EH (cell line): ENCODE results near the gene NFAT5.
A peak's percentile ranks its signal among the peaks of the same experiment; 100 is the strongest.
"Not testable (repeated sequence)": the region's sequence is repeated elsewhere in the genome, so short reads cannot be mapped to it uniquely, and the experiment has no call there.

Experiments used
- DNase-seq: peaks from one replicate; pipeline ENCODE4 v3.0.0-alpha.2; 2015; ENCODE audit warnings: low read depth

The NFAT5 gene

GRCh38 chr16:69637206-69637865 lies 71.6 kb downstream of the NFAT5 start:
- DNase-seq = not testable (repeated sequence)

DNA sequence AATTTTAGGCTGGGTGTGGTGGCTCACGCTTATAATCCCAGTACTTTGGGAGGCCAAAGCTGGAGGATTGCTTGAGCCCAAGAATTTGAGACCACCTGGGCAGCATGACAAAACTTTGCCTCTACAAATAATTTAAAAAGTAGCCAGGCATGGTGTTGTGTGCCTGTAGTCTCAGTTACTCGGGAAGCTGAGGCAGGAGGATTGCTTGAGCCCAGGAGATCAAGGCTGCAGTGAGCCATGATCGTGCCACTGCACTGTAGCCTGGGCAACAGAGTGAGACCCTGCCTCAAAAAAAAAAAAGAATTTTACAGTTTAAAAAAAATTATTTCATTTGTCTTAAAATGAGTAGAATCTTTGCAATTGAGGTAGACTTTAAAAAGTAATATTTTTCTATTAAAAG lies 78.2 kb downstream of the NFAT5 start:
- not testable (repeated sequence) for DNase-seq

DNA sequence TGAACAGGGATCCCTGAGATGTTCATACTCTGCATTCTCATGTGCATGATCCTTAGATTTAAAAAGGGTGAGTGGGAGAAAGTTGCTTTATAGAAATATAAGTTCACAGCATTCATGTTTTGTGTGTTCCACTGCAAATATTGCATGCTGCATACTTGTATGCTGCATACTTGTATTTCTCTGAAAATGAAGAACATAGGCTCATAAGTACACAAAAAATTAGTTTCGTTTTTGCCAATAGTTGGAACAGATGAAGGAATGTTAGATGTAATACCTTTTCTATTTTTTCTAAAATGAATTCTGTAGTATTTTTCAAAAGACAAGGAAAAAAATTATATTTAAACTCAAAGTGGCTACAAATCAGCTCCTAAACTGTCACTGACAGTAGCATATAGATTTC lies 79.0 kb downstream of the NFAT5 start:
- DNase-seq = no peak

DNA sequence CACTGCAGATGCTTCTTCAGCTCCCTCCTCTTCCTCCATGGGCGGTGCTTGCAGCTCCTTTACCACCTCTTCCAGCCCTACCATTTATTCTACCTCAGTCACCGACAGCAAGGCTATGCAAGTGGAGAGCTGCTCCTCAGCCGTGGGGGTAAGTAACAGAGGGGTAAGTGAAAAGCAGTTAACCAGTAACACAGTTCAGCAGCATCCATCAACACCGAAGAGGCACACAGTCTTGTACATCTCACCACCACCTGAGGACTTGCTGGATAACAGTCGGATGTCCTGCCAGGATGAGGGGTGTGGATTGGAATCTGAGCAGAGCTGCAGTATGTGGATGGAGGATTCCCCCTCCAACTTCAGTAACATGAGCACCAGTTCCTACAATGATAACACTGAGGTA lies 81.3 kb downstream of the NFAT5 start:
- no peak for DNase-seq

- DNase-seq = no peak
Measured at GRCh38 chr16:69651217-69651616, 85.5 kb downstream of the NFAT5 start.

GRCh38 chr16:69654280-69654931 lies 88.6 kb downstream of the NFAT5 start:
- DNase-seq = no peak

GRCh38 chr16:69660166-69660565 lies 94.4 kb downstream of the NFAT5 start:
- no peak for DNase-seq

GRCh38 chr16:69662901-69663300 lies 97.1 kb downstream of the NFAT5 start:
- no peak for DNase-seq

- no peak for DNase-seq
Measured at GRCh38 chr16:69663846-69664245, 98.1 kb downstream of the NFAT5 start.

DNA sequence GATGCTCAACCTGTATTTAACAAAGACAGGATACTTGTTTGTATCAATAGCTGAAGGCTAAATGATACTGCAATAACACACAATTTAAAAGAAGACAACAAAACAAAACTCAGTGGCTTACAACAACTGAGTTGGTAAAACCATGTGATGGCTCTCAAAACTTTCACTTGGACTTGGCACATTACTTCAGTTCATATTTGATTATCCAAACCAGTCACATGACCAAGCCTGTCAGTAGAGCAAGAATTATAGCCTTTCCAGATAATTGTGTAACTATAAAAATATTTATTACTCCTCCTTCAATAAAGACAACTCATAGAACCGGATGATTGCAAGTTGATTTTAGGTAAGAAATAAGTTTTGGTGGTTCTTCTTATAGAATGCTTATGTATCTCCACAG lies 103.8 kb downstream of the NFAT5 start:
- DNase-seq = no peak

- DNase-seq = no peak
Measured at GRCh38 chr16:69672315-69672997, 106.7 kb downstream of the NFAT5 start.

- DNase-seq = peak; percentile 55
Measured at GRCh38 chr16:69672998-69673713, 107.4 kb downstream of the NFAT5 start.

- DNase-seq = no peak
Measured at GRCh38 chr16:69680358-69680757, 114.6 kb downstream of the NFAT5 start.

GRCh38 chr16:69688589-69688988 lies 122.8 kb downstream of the NFAT5 start:
- no peak for DNase-seq

DNA sequence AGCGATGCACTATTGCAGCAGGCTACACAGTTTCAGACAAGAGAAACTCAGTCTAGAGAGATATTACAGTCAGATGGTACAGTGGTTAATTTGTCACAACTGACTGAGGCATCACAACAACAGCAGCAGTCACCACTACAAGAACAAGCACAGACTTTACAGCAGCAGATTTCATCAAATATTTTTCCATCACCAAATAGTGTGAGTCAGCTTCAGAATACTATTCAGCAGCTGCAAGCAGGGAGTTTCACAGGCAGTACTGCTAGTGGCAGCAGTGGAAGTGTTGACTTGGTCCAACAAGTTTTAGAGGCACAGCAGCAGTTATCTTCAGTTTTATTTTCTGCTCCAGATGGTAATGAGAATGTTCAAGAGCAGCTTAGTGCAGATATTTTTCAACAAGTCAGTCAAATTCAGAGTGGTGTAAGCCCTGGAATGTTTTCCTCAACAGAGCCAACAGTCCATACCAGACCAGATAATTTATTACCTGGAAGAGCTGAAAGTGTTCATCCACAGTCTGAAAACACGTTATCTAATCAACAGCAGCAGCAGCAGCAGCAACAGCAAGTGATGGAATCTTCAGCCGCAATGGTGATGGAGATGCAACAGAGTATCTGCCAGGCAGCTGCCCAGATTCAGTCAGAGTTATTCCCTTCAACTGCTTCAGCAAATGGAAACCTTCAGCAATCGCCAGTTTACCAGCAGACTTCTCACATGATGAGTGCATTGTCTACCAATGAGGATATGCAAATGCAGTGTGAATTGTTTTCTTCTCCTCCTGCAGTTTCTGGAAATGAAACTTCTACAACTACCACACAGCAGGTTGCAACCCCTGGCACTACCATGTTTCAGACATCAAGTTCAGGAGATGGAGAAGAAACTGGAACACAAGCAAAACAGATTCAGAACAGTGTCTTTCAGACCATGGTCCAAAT lies 126.5 kb downstream of the NFAT5 start:
- peak; percentile 59 for DNase-seq

- DNase-seq = no peak
Measured at GRCh38 chr16:69693916-69694315, 128.2 kb downstream of the NFAT5 start.

DNA sequence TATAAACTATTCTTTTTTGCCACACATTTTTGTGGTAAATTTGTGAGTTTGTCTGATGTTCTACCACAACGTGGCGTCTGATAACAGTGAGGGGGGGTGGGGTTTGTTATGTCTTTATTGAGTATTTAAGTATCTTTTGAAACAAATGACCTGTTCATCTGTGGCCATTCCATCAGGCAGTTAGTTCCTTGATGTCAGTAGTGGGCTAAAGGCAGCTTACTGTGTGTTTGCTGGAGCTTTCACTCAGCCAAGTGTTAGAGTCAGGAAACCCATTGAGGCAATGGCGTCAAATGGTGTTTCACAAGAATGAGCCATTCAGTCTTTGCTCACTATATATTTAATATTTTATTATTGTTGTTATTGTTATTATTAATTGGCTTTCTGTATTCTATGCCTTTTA lies 132.6 kb downstream of the NFAT5 start:
- DNase-seq = no peak

DNA sequence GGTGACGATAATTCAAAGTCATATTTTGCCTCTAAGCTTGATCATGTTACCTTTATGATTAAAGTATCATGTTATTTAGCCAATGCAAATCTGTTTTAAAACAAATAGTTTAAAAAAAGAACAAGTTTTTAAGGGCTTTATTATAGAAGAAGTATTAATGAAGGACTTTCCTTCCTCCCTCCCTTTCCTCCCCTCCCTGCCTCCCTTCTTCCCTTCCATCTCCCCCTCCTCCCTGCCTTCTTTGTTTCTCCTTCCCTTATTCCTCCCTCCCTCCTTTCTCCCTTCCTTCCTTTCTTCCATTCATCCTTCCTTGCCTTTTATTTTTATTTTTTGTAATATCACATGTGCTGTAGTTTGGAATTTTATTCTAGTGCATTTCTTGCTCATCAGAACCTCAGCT lies 134.1 kb downstream of the NFAT5 start:
- no peak for DNase-seq

DNA sequence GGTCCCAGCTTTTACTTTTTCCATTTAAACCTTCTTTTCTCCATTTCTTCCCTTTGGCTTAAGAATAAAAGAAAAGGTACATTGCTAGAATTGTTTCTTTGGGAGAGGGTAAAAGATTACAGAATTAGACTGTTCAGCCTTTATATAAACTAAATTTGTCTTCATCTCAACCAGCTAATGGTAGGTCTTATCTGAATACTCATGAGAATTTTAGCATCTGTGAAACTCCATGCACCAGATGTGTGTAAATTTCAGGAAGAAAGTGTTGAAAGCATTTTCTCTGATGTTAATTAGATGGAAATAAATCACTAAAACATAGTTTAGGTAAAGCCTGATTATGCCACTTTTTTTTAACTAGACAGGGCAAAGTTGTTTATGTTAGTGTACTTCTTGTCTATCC lies 135.7 kb downstream of the NFAT5 start:
- DNase-seq = no peak

DNA sequence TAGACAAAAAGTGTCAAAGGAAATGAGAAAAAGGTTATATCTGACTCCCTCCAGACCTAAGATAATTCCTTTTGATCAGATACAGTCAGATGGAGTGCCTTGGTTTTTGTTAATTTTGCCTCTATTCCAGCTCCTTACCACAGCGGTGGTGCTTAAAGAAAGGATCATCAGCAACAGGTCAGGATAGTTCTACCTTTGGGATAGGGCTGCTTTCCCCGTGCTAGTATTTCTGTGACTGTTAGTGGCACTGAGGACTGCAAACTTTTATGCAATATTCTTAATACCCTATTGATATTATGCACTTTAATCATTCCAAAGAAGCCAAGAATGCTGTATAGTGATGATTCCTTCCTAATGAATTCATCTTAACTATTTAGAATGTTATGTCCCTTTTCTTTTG lies 136.1 kb downstream of the NFAT5 start:
- no peak for DNase-seq

- DNase-seq = peak; percentile 68
Measured at GRCh38 chr16:69703638-69704037, 137.9 kb downstream of the NFAT5 start.
